ENCODE results near the gene HMX2.

HMX2 gene

GRCh38 chr10:123141791-123142700, 5.9 kb upstream of the HMX2 start:
- no peak for TF ChIP-seq CTCF (IDR thresholded peaks at IDR 0.05; ENCODE audit: extremely low read depth, insufficient read depth, missing control alignments)
- DNase-seq (ENCODE audit: low spot score), result peak; percentile 37
- in situ Hi-C loops (cut with MboI; ENCODE audit: low pct_unique_long_range_greater_than_20kb, low sequenced_read_pairs, unreplicated experiment), result no loop called here

GRCh38 chr10:123142701-123143161, 5.2 kb upstream of the HMX2 start:
- TF ChIP-seq CTCF (IDR thresholded peaks at IDR 0.05; ENCODE audit: extremely low read depth, insufficient read depth, missing control alignments), result no peak
- in situ Hi-C loops (cut with MboI; ENCODE audit: low pct_unique_long_range_greater_than_20kb, low sequenced_read_pairs, unreplicated experiment), result no loop called here
- peak; percentile 46 for DNase-seq (ENCODE audit: low spot score)

GRCh38 chr10:123143162-123143824, 4.6 kb upstream of the HMX2 start:
- no peak for TF ChIP-seq CTCF (IDR thresholded peaks at IDR 0.05; ENCODE audit: extremely low read depth, insufficient read depth, missing control alignments)
- DNase-seq (ENCODE audit: low spot score), result peak; percentile 39
- in situ Hi-C loops (cut with MboI; ENCODE audit: low pct_unique_long_range_greater_than_20kb, low sequenced_read_pairs, unreplicated experiment), result no loop called here

GRCh38 chr10:123143825-123144168, 4.1 kb upstream of the HMX2 start:
- no peak for DNase-seq (ENCODE audit: low spot score)
- in situ Hi-C loops (cut with MboI; ENCODE audit: low pct_unique_long_range_greater_than_20kb, low sequenced_read_pairs, unreplicated experiment), result no loop called here
- TF ChIP-seq CTCF (IDR thresholded peaks at IDR 0.05; ENCODE audit: extremely low read depth, insufficient read depth, missing control alignments), result no peak

- peak; percentile 49 for DNase-seq (ENCODE audit: low spot score)
- TF ChIP-seq CTCF (IDR thresholded peaks at IDR 0.05; ENCODE audit: extremely low read depth, insufficient read depth, missing control alignments), result peak; percentile 29
- in situ Hi-C loops (cut with MboI; ENCODE audit: low pct_unique_long_range_greater_than_20kb, low sequenced_read_pairs, unreplicated experiment), result no loop called here
These were observed 3.0 kb upstream of the HMX2 start for GRCh38 chr10:123144697-123145541.

GRCh38 chr10:123145542-123146012, 2.4 kb upstream of the HMX2 start:
- in situ Hi-C loops (cut with MboI; ENCODE audit: low pct_unique_long_range_greater_than_20kb, low sequenced_read_pairs, unreplicated experiment), result no loop called here
- DNase-seq (ENCODE audit: low spot score), result no peak
- no peak for TF ChIP-seq CTCF (IDR thresholded peaks at IDR 0.05; ENCODE audit: extremely low read depth, insufficient read depth, missing control alignments)
